ENCODE results near the gene OR5AU1. TPM values are rescaled to one million over a fixed set of nuclear protein-coding genes. Genes with fewer than 3 reads are reported as not detected.

OR5AU1 gene
- total RNA-seq, 1 experiment from 2014 or later, result not detected

GRCh38 chr14:21142357-21142756 lies 13.5 kb downstream of the OR5AU1 start:
- Histone ChIP-seq H3K79me2 (ENCODE audit: insufficient read depth, low read length) (no peaks in the 10 kb centered on the region), H3K27ac (ENCODE audit: insufficient read length, low read depth, low read length) (no peak overlapping the region), H3T11ph (ENCODE audit: low read length) (no peak overlapping the region), H3K4me1 (ENCODE audit: insufficient read depth, low read length) (no peaks in the 10 kb centered on the region), H4K5ac (ENCODE audit: insufficient read length, low read depth, low read length) (no peak overlapping the region), H2BK12ac (ENCODE audit: insufficient read length, low read depth, low read length) (no peak overlapping the region), H2BK120ac (ENCODE audit: low read depth, low read length, poor library complexity, severe bottlenecking) (no peak overlapping the region), H3K56ac (ENCODE audit: insufficient read length, low read depth, low read length) (no peak overlapping the region), H3K9me3 (ENCODE audit: control insufficient read depth, low read depth, low read length) (no peaks in the 10 kb centered on the region), H3K9ac (ENCODE audit: extremely low read depth, insufficient read length, low read length) (no peak overlapping the region), H3K23ac (ENCODE audit: insufficient read length, low read depth, low read length) (no peak overlapping the region), H3K18ac (ENCODE audit: insufficient read length, low read depth, low read length) (no peak overlapping the region), H2AK5ac (ENCODE audit: insufficient read length, low read length) (no peak overlapping the region), H2AFZ (ENCODE audit: low read length) (no peak overlapping the region), H4K8ac (replicated peaks; ENCODE audit: insufficient read length, low read depth, low read length) (no peak overlapping the region), H2BK15ac (ENCODE audit: low read depth, low read length) (no peak overlapping the region), H4K91ac (ENCODE audit: insufficient read length, low read depth, low read length) (no peak overlapping the region), H2BK20ac (ENCODE audit: low read depth, low read length, poor library complexity, severe bottlenecking) (no peak overlapping the region), H3K79me1 (ENCODE audit: insufficient read depth, low read depth, low read length, poor library complexity, severe bottlenecking) (no peaks in the 10 kb centered on the region), H3K23me2 (ENCODE audit: insufficient read length, low read depth, low read length, poor library complexity, severe bottlenecking) (no peaks in the 10 kb centered on the region), H3K27me3 (ENCODE audit: insufficient read depth, low read length) (no peaks in the 10 kb centered on the region), H3K4ac (ENCODE audit: low read depth, low read length) (no peak overlapping the region), H3K14ac (ENCODE audit: insufficient read depth, low read length) (no peak overlapping the region), H2BK5ac (ENCODE audit: insufficient read length, low read length) (no peak overlapping the region), H3K4me2 (ENCODE audit: insufficient read depth, insufficient read length, low read length) (no peak overlapping the region), H4K20me1 (ENCODE audit: control insufficient read depth, insufficient read depth, insufficient read length) (no peaks in the 10 kb centered on the region)
- no peaks in the 10 kb centered on the region for H3K4me1 Mint-ChIP-seq
- WGBS (ENCODE audit: extremely low coverage, insufficient read length, low lambda C conversion rate), result no CpG with 5 or more reads among the region's 1 CpG
- peaks cover 10 to 17% of the 10 kb centered on the region in 2 experiments; a peak in 4 of 5 replicates for H3K9me3 Mint-ChIP-seq
- no peaks in the 10 kb centered on the region; a peak in 1 of 7 replicates for H3K36me3 Mint-ChIP-seq (ENCODE audit: insufficient read depth in 1 of 3, low read depth in 3 of 3)
- H3K27me3 Mint-ChIP-seq (ENCODE audit: low read depth), result peaks cover 2% of the 10 kb centered on the region; the same call in 1 of the 2 replicates
- H3K27ac Mint-ChIP-seq, result no peak overlapping the region
- DNase-seq, result no peak
- no peak overlapping the region for H3K4me3 Mint-ChIP-seq
- TF ChIP-seq CTCF (conservative IDR thresholded peaks at IDR 0.05), result no peak

Data from H9 (cell line).